Activated naive CD4-positive, alpha-beta T cell treated with anti-CD3 and anti-CD28 coated beads, Interleukin-2, amount 50 U/mL, for 72 hours (primary cell): ENCODE measurements around the gene GARIN6. TPM values are rescaled to one million over a fixed set of nuclear protein-coding genes. Genes with fewer than 3 reads are reported as not detected.
"Not testable (repeated sequence)": the region's sequence is repeated elsewhere in the genome, so short reads cannot be mapped to it uniquely, and the experiment has no call there.

ENCODE experiments used
- ATAC-seq, 2 donors: fragments of 150-1000 bp; cut with Tn5 transposase; 2 replicates each; pipeline ENCODE4 v1.10.0; 2021; ENCODE audit warnings: mild to moderate bottlenecking in 2 of 2, moderate library complexity in 2 of 2
- DNase-seq, 2 donors: peaks; one replicate each; pipeline ENCODE4 v3.0.0; 2021 to 2022; ENCODE audit warnings: low spot score in 2 of 2
- H3K27ac Mint-ChIP-seq, 2 donors: one replicate each; pipeline ENCODE4 v1.8.0; 2022; ENCODE audit warnings: mild to moderate bottlenecking in 2 of 2, mixed read lengths in 2 of 2
- H3K36me3 Mint-ChIP-seq, 2 donors: one replicate each; pipeline ENCODE4 v1.8.0; 2022; ENCODE audit warnings: mixed read lengths in 2 of 2
- H3K9me3 Mint-ChIP-seq, 2 donors: one replicate each; pipeline ENCODE4 v1.8.0; 2022; ENCODE audit warnings: mixed read lengths in 2 of 2
- total RNA-seq, 2 donors: library from RNA; stranded (reverse); gene quantifications; one replicate each; pipeline ENCODE4 v1.2.3, GENCODE V29; 2022

Gene GARIN6
- not detected for total RNA-seq

DNA sequence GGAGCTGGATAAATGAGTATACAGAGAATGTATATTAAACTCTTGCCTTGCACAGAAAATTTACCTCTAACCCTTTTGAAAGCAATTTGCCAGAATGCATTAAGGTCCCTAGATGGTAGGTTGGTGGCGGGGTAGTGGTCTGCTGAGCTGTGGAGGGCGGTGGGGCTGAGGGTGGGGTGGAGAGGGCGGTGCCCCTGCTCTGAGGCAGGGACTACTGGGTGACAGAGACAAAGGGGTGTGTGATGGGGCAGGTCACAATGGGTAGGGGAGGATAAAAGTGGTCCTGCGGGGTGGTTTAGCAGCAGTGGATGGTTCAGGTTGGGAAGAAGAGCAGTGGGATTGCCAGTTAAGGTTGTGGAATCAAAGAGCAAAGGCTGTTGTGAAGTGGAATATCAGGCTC lies at the start of gene GARIN6:
GARIN6 (plus strand) TSS at position 301 of the 400 bp plus-strand sequence. CDS start 422 bp downstream, outside the sequence.
- no peak within 1 kb of the TSS for H3K27ac Mint-ChIP-seq
- ATAC-seq, result no peak
- DNase-seq, result no peak
- H3K9me3 Mint-ChIP-seq, result peaks cover 5 to 9% of the 10 kb centered on the region in 2 donors
- H3K36me3 Mint-ChIP-seq, result no peaks in the 10 kb centered on the region

DNA sequence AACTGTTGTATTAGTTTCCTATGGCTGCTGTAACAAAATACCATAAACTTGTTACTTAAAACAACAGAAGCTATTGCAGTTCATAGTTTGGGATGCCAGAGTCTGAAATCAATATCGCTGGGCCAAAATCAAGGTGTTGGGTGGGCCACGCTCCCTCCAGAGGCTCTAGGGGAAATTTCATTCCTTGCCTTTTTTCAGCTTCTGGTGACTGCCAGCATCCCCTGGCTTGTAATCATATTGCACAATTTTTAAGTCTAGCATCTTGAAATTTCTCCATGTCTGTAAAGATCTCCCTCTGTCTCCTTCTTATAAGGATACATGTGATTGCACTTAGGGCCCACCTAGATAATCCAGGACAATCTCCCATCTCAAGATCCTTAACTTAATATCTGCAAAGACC lies 48.8 kb upstream of the GARIN6 start:
- H3K9me3 Mint-ChIP-seq, result peaks cover 13 to 14% of the 10 kb centered on the region in 2 donors
- H3K36me3 Mint-ChIP-seq, result no peaks in the 10 kb centered on the region
- ATAC-seq, result no peak
- H3K27ac Mint-ChIP-seq, result no peak overlapping the region
- DNase-seq, result no peak

DNA sequence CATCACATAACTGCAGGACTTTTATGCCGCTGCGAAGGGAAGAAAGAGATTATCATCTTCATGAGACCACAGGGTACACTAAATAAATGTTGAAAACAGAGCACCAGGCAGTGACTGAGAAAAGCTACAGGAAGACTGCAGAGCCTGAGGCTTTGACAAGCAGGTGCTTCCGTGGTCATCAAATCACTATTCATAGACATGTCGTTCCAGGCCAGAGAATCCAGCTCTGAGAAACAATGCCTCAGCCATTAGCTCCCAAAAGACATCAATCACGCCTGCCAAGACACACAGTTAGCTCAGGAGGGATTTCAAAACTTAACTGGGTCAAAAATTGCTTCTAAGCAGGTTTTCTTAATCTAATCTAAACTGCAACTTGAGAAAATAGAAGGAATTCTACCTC lies 47.2 kb upstream of the GARIN6 start:
- ATAC-seq, result no peak
- Mint-ChIP-seq H3K36me3 (no peaks in the 10 kb centered on the region), H3K27ac (no peak overlapping the region), H3K9me3 (peaks cover 13 to 14% of the 10 kb centered on the region in 2 donors)
- DNase-seq, result no peak

DNA sequence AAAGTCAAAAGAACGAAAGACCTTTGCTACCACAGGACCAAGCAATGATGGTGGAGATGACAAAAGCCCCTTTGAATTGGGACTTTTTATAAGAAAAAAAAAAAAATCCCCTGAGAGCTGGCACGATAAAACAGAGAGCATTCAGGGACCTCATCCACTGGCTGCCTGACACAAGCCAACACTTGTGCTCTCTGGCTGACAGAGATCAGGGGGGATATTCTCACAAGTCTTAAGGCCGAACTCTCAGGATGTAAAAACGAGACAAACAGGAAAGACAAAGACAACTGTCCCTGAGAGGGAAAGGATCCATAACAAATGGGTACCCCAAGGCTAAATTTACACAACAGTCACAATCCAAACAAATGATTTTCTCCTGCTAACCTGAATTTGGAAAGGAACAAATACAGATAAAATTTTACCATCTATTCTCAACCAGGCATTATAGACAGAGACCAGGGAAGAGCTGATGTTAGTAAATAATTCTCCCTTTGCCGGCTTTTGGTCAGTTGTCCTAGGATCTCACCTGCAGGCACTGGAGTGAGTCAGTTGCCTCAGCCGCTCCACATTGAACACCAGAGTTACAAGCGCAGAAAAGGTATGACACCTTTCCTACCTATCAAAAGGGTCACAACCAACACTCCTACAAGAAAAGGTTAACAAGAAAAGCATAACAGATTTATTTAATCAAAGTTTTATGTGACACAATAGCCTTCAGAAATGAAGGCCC lies 37.9 kb upstream of the GARIN6 start:
- ATAC-seq, result no peak
- DNase-seq, result no peak
- Mint-ChIP-seq H3K36me3 (no peaks in the 10 kb centered on the region), H3K27ac (no peak overlapping the region), H3K9me3 (peaks cover 0 to 4% of the 10 kb centered on the region in 2 donors)

DNA sequence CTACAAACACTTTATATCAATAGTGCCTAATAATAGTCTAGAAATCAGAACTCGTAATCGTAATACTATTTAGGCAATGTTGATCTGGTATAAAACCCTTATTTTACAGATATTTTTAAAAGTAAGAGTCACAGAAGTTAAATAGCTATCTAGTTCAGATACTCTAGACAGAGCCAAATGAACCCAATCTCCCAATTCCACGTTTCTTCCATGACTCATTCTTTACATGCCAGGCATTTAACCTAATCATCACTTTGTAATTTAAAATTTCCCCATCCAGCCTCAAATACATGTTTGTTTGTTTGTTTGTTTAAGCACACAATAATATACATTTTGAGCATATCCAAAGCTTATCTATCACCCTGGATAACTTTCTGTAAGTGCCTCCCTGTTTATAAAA lies 36.4 kb upstream of the GARIN6 start:
- DNase-seq (no peak), ATAC-seq (no peak)
- Mint-ChIP-seq H3K36me3 (no peaks in the 10 kb centered on the region), H3K9me3 (peaks cover 0 to 13% of the 10 kb centered on the region in 2 donors), H3K27ac (no peak overlapping the region)

DNA sequence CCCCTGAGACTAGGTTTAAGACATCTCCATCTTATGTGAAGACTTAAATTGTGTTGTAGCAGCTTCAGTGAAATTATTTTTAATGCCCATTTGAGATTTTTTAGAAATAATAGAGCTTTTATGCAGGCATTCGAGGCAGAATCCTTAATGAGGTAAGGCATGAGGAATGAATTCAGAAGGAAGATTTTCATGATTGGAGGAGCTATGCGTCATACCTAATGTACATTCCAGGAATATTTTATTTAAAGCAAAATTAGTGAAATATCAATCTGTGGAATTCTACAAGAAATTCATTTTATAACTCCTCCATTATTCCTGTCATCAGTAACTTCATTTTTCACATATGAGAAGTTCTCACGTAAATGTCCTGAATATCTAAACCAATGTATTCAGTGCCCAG lies 36.0 kb upstream of the GARIN6 start:
- peaks cover 0 to 13% of the 10 kb centered on the region in 2 donors for H3K9me3 Mint-ChIP-seq
- ATAC-seq (no peak), DNase-seq (no peak)
- no peak overlapping the region for H3K27ac Mint-ChIP-seq
- no peaks in the 10 kb centered on the region for H3K36me3 Mint-ChIP-seq

DNA sequence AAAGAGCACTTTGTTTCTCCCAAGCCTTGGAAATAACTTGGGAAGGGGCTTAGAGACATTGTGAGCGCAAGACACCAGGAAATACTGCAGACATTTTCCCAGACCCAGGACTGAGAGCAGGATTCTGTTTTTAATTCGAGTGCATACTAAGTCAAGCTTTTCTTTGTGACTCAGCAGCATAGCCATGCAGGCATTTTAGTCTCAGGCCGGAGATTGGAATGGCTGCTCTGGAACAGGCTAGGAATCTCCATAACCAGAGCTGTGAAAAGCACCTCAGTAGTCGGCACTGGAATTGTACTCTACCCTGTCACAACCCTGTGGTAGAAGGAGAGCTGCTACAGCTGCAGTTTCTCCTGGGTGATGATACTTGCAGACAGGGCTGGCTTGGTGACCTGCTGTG lies 28.9 kb upstream of the GARIN6 start:
- H3K27ac Mint-ChIP-seq, result no peak overlapping the region
- H3K36me3 Mint-ChIP-seq, result peaks cover 0 to 5% of the 10 kb centered on the region in 2 donors
- ATAC-seq, result no peak
- DNase-seq, result no peak
- H3K9me3 Mint-ChIP-seq, result peaks cover 29 to 33% of the 10 kb centered on the region in 2 donors

DNA sequence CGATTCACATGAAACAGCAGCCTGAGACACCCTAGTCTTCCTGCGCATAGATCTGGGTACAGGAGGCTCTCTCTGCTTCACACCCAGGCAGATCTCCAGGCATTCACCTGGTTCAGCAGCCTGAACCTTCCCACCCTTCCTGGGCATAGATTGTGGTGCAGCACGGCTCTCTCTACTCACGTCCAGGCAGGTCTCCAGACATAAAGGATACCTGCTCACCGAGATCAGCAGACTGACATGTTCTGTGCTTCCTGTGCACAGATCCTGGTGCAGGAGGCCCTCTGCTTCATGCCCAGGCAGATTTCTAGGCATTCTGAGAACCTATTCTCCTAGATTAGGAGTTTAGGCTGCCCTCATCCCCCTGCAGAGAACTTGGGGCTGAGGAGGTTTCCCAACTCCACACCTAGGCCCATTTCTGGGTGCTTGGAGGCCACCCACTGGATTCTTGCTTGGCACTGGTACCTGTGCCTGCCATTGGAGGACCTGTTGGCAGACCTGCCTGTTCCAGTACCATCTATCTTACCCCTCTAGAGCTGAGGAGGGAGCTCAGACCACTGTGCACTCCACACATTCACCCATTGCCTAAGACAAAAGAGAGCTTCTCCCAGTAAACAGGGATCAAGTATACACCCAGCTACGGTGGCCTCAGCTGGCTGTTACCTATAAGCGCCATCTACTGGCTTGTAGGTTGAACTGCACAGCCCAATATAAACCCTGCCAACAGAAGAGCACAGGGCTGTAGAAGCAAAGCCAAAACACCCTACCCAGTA lies 28.0 kb upstream of the GARIN6 start:
- peaks cover 29 to 33% of the 10 kb centered on the region in 2 donors for H3K9me3 Mint-ChIP-seq
- H3K27ac Mint-ChIP-seq, result no peak overlapping the region
- H3K36me3 Mint-ChIP-seq, result peaks cover 0 to 5% of the 10 kb centered on the region in 2 donors
- DNase-seq (no peak), ATAC-seq (no peak)

DNA sequence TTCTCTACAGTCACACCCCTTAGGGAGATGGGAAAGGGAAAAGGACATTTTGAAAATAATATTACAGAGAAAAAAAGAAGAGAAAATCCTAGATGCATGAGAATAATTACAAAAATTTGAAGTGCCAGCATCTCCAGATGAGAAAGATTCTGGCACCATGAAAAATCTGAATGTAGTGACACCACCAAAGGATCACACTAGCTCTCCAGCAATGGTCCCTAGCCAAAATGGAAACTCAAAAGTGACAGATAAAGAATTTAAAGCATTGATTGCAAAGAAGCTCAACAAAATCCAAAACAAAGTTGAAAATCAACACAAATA lies 27.4 kb upstream of the GARIN6 start:
- DNase-seq (no peak), ATAC-seq (no peak)
- peaks cover 0 to 5% of the 10 kb centered on the region in 2 donors for H3K36me3 Mint-ChIP-seq
- H3K27ac Mint-ChIP-seq, result no peak overlapping the region
- peaks cover 28 to 29% of the 10 kb centered on the region in 2 donors for H3K9me3 Mint-ChIP-seq

DNA sequence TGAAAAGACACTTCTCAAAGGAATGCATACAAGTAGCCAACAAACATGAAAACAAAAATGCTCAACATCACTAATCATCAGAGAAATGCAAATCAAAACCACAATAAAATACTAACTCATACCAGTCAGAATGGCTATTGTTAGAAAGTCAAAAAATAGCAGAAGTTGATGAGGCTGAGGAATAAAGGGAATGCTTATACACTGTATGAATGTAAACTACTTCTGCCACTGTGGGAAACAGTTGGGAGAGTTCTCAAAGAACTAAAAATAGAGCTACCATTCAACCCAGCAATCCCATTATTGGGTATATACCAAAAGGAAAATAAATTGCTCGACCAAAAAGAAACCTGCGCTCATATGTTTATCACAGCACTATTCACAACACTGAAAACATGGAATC lies 23.0 kb upstream of the GARIN6 start:
- peaks cover 19 to 21% of the 10 kb centered on the region in 2 donors for H3K9me3 Mint-ChIP-seq
- not testable (repeated sequence) for ATAC-seq, H3K36me3 Mint-ChIP-seq

DNA sequence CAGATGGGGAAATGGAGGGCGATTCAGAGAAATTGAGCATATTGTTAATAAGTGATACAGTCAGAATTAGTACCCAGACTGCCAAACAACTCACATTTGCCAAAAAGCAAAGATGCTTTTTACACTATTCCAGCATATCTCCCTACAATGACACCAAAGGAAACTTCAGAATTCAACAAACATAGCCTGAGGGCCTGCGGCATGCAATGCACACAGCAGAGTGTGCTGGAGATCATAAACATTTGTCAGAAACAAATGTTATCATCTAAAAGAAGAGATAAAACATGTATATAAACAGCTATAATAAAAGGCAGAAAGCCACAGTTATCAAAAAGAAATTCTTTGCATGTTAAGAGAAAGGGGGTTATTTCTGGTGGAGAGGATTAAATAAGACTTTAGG lies 20.1 kb upstream of the GARIN6 start:
- ATAC-seq (no peak), DNase-seq (no peak)
- peaks cover 8 to 10% of the 10 kb centered on the region in 2 donors for H3K9me3 Mint-ChIP-seq
- H3K36me3 Mint-ChIP-seq, result no peaks in the 10 kb centered on the region
- H3K27ac Mint-ChIP-seq, result no peak overlapping the region

More for the DNA sequence above, 23.0 kb upstream of the GARIN6 start:
- DNase-seq, H3K27ac Mint-ChIP-seq: not testable (repeated sequence)

DNA sequence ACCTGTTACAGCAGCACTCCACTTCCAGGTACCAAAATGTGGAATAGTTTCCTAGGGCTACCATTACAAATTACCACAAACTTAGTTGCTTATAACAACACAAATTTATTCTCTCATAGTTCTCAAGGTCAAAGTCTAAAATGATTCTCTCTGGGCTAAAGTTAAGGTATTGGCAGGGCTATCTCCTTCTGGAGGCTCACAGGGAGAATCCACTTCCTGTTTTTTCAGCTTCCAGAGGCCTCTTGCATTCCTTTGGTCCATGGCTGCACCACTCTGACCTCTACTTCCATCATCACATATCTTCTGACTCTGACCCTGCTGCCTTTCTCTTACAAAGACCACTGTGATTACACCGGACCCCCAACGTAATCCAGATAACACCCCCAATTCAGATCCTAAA lies 2.9 kb upstream of the GARIN6 start:
- Mint-ChIP-seq H3K36me3 (no peaks in the 10 kb centered on the region), H3K27ac (no peak overlapping the region), H3K9me3 (peaks cover 5 to 9% of the 10 kb centered on the region in 2 donors)
- DNase-seq (no peak), ATAC-seq (no peak)

DNA sequence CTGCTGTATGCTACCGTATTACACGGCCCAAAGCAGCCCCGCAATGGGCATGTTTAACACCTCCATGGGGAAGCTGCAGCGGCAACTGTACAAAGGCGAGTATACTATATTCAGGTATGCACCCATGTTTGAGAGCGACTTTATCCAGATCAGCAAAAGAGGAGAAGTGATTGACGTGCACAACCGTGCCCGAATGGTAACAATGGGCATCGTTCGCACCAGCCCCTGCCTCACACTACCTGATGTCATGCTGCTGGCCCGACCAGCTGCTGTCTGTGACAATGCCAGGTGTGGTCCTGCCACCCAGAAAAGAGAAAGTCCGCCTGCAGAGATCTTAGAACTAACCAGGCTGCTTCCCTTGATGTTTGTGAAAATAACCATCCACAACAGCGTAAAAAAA lies 630 bp downstream of the GARIN6 start:
- DNase-seq, result no peak
- H3K36me3 Mint-ChIP-seq, result no peaks in the 10 kb centered on the region
- no peak overlapping the region for H3K27ac Mint-ChIP-seq
- ATAC-seq, result no peak
- peaks cover 4 to 5% of the 10 kb centered on the region in 2 donors for H3K9me3 Mint-ChIP-seq

DNA sequence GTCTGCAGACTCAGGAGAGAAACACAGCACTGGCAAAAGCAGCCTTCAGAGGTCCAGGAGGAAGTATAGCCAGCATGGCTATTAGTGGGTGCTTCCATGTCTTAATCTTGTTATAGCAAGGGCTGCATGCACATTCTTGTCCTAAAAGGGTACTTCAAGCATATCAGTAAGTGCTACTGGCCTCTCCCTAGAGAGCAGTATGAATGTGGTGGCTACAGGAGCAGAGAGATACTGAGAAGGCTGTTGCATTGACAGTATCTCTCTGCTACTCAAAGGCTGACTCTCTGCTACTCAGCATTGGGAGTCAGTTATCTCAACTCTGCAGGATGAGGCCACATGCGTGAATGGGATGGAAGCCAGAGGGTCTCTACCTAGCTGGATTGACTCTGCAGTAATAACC lies 2.0 kb downstream of the GARIN6 start:
- Mint-ChIP-seq H3K36me3 (no peaks in the 10 kb centered on the region), H3K27ac (no peak overlapping the region)
- no peak for ATAC-seq

DNA sequence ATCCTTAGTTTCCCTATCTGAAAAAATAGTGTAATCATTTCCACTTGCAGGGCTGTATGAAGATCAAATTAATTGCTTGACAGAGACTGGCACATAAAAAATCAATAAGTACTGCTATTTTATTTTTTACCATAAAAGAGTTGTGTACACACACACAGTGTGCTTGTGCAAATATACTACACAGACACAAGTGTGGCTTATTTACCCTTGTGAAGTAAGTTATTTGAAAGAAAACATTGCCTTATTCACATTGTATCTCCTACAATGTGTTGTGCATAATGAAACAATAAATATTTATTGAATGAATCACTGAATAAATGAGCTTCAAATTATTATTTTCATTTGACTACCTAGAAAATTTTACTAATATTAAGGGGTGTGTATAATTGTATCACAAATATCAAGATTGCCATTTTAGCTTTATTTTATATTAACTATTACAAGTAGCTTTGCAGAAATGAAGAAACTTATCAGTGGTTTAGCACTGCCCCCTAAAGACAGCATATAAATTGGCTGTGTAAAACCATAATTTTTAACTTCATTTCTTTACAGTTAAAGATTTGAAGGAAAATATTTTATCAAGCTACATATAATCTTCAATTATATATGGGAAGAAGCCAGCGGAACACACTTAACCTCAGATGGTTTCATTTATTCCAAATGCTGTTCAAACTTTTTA lies 11.3 kb downstream of the GARIN6 start:
- no peak for DNase-seq
- ATAC-seq, result no peak
- Mint-ChIP-seq H3K36me3 (no peaks in the 10 kb centered on the region), H3K9me3 (peaks cover 0 to 8% of the 10 kb centered on the region in 2 donors), H3K27ac (no peak overlapping the region)

More for the DNA sequence above, 2.0 kb downstream of the GARIN6 start:
- no peak for DNase-seq
- H3K9me3 Mint-ChIP-seq, result no peaks in the 10 kb centered on the region

DNA sequence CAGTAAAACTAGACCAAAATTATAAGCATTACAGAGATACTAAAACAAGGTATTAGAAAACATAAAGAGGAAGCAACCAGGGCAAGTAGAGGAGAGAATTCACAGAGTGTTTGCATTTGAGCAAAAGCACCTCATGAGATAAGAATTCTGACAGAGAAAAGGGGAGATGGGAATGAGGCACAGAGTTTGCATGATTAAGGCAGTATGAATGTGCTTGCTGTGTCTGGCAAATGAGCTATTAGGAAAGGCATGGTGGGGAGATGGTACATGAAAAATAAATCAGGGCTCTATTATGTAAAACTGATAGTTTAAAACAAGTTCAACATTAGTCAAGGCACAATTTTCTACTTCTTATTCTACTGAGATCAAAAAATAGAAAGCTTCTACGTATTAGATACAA lies 23.1 kb downstream of the GARIN6 start:
- H3K36me3 Mint-ChIP-seq, result no peaks in the 10 kb centered on the region
- ATAC-seq (no peak), DNase-seq (no peak)
- peaks cover 14 to 17% of the 10 kb centered on the region in 2 donors for H3K9me3 Mint-ChIP-seq
- H3K27ac Mint-ChIP-seq, result no peak overlapping the region

DNA sequence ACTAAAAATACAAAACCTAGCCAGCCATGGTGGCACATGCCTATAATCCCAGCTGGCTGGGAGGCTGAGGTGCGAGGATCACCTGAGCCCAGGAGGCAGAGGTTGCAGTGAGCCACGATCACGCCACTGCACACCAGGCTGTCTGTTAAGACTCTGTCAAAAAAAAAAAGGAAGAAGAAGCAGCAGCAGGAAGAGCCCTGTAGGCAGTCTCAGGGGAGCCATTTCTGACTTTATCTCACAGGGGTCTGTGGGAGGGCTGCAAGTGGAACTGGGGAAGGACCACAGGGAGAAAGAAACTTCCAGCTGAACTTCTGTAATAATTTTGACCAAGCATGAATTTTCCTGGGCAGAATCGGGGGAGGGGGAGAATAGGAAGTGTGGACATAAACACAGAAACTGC lies 32.7 kb downstream of the GARIN6 start:
- no peak overlapping the region for H3K27ac Mint-ChIP-seq
- DNase-seq (no peak), ATAC-seq (no peak)
- H3K9me3 Mint-ChIP-seq, result peaks cover 8 to 26% of the 10 kb centered on the region in 2 donors
- H3K36me3 Mint-ChIP-seq, result no peaks in the 10 kb centered on the region
